Measurements from ENCODE around the gene CPNE6.

Gene CPNE6

DNA sequence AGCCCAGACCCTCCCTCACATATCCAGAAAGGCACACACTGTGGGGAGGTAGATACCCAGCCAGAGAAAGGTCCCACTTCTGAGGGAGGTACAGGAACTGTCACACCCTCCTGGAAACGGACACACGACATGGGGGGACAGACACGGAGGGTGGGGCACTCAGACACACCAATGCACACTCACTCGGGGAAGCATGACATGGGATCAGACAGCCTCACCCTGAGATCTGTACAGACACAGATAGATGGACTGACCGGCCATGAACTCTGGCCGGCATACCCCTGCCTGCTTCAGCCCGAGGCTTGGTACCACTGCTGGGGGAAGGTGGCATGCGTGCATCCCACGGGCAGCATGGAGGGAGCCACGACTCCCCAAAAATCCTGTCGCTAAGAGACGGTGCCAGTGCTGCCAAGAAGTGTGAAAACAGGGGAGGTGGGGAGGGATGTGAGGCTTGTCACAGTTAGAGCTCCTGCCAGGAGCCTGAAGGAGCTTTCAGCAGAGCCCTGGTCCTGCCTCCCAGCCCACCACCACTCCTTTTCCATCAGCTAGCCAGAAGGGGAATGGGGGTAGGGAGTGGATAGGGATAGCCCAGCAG is 571 bp downstream of the CPNE6 start:
- no peak for TF ChIP-seq CTCF (IDR thresholded peaks at IDR 0.05; ENCODE audit: unreplicated experiment in 3 of 3)
- Mint-ChIP-seq H3K9me3 (no peaks in the 10 kb centered on the region), H3K4me1 (no peaks in the 10 kb centered on the region), H3K36me3 (ENCODE audit: low read depth) (no peaks in the 10 kb centered on the region), H3K27ac (no peak overlapping the region), H3K4me3 (no peak overlapping the region), H3K27me3 (ENCODE audit: low read depth) (peaks cover 23% of the 10 kb centered on the region)

DNA sequence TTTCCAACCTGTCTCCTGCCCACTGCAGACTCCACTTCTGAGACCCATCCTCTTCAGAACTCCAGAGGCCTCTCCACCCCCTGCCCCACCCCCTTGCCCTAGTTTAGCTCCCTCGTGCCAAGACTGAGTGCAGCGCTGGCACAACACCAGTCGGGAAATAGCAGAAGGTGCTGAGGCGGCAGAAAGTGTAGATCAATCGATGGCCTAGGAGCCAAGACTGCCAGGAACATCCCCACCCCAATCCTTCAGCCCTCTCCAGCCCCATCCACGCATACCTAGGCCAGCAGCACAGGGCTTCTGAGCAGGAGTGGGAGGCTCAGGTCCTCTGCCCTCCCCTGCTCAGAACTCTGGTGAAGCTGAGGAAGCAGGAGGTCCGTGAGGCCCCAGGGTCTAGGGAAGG is 1.1 kb downstream of the CPNE6 start:
- Mint-ChIP-seq H3K4me1 (no peaks in the 10 kb centered on the region), H3K36me3 (ENCODE audit: low read depth) (no peaks in the 10 kb centered on the region), H3K4me3 (no peak overlapping the region), H3K27me3 (ENCODE audit: low read depth) (peaks cover 22% of the 10 kb centered on the region), H3K27ac (no peak overlapping the region), H3K9me3 (no peaks in the 10 kb centered on the region)
- no peak for TF ChIP-seq CTCF (IDR thresholded peaks at IDR 0.05; ENCODE audit: unreplicated experiment in 3 of 3)

DNA sequence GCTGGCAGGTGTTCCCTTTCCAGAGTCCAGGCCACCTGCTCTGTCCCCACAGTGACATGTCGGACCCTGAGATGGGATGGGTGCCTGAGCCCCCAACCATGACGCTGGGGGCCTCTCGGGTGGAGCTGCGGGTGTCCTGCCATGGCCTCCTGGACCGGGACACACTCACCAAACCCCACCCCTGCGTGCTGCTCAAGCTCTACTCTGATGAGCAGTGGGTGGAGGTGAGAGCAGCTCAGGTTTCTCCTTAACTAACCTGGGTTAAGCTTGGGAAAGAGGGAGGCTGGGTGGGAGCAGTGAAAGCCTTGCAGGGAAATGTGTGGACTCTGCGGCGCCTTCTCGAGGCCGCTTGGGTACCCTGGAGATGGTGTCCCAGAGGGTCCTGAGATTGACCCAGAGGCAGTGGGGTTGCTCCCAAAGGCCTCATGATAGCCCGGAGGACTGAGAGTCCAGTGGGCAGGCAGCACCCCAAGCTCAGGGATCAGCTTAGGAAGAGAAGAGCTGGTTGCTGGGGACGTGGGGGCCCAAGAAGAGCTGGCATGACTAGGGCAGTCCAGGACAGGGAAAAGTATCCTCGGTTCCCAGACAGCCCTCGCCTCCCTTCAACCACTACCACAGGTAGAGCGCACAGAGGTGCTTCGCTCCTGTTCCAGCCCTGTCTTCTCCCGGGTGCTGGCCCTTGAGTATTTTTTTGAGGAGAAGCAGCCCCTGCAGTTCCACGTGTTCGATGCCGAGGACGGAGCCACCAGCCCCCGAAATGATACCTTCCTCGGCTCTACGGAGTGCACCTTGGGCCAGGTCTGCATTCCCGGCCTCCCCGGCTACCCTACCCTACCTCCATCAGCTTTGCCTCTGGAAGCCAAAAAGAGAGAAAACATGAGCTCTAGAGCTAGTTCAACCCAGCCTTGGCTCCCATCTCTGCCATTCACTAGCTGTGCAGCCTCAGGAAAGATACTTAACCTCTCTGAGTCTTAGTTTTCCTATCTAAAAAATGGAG is 1.8 kb downstream of the CPNE6 start:
- no peaks in the 10 kb centered on the region for H3K36me3 Mint-ChIP-seq (ENCODE audit: low read depth)
- no peak overlapping the region for H3K27ac Mint-ChIP-seq
- H3K4me1 Mint-ChIP-seq: no peaks in the 10 kb centered on the region
- no peaks in the 10 kb centered on the region for H3K9me3 Mint-ChIP-seq
- peaks cover 18% of the 10 kb centered on the region for H3K27me3 Mint-ChIP-seq (ENCODE audit: low read depth)
- no peak for TF ChIP-seq CTCF (IDR thresholded peaks at IDR 0.05; ENCODE audit: unreplicated experiment in 3 of 3)
- no peak overlapping the region for H3K4me3 Mint-ChIP-seq

DNA sequence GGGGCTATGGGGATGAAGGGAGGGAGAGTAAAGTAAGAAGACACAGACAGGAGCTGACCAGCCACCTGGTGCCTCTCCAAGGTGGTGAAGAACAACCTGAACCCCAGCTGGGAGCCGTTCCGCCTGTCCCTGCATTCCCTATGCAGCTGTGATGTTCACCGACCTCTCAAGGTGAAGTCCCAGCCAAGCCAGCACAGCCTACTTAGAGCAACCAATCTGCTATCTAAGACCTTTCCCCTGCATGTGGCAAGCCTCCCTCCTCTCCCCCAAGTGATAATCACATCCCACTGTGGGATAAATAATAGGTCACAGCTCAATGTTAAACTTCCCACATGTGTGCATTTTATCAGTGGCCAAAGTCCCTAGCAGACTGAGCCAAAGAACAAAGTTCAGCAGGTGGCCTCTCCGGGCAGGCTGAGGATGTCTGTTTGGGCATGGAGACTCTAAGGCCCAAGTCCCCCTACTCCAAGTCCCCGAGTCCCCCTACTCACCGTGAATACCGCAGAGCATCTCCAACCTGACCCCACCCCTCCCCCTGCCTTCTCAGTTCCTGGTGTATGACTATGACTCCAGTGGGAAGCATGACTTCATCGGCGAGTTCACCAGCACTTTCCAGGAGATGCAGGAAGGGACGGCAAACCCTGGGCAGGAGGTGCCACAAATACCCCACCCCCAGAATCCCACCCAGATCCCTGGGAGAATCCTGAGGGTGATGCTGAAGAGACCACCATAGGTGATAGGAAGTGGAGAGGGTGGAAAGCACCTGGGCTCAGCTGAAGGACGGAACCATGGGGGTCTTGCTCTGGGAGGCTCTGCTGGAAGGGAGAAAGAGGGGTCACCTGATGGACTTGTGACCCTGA is 3.5 kb downstream of the CPNE6 start:
- Mint-ChIP-seq H3K9me3 (no peaks in the 10 kb centered on the region), H3K27me3 (ENCODE audit: low read depth) (peaks cover 16% of the 10 kb centered on the region), H3K36me3 (ENCODE audit: low read depth) (no peaks in the 10 kb centered on the region), H3K4me3 (no peak overlapping the region), H3K27ac (no peak overlapping the region), H3K4me1 (peaks cover 9% of the 10 kb centered on the region)
- no peak for TF ChIP-seq CTCF (IDR thresholded peaks at IDR 0.05; ENCODE audit: unreplicated experiment in 3 of 3)

DNA sequence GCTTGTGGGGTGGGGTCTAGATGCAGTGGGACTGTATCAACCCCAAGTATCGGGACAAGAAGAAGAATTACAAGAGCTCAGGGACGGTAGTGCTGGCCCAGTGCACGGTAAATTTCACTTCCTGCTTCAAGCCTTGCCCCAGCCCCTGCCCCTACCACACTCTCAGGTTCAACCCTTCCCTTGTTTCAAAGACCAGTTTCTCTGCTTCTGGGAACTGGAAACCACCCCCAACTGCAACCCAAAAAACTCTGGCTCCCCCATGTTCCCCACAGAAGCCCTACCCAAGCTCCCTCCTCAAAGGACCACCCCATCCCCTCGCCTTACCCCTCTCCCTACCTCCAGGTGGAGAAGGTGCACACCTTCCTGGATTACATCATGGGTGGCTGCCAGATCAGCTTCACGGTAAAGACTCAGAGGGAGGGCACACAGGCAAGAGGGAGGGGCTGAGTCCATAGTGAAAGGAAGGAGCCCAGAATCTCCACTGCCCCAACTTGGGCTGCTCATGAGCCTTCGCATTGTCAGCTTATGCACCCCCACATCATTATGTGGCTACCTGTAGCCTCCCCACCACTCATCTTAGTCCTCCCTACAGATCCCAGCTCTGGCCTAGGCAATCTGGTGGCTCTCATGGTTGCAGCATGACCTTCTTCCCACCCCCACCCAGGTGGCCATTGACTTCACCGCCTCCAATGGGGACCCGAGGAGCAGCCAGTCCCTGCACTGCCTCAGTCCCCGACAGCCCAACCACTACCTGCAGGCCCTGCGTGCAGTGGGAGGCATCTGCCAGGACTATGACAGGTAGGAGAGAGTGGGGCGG is 4.3 kb downstream of the CPNE6 start:
- H3K4me3 Mint-ChIP-seq: no peak overlapping the region
- H3K36me3 Mint-ChIP-seq (ENCODE audit: low read depth): no peaks in the 10 kb centered on the region
- H3K27me3 Mint-ChIP-seq (ENCODE audit: low read depth): peaks cover 25% of the 10 kb centered on the region
- no peak for TF ChIP-seq CTCF (IDR thresholded peaks at IDR 0.05; ENCODE audit: unreplicated experiment in 3 of 3)
- peaks cover 17% of the 10 kb centered on the region for H3K4me1 Mint-ChIP-seq
- no peak overlapping the region for H3K27ac Mint-ChIP-seq
- H3K9me3 Mint-ChIP-seq: no peaks in the 10 kb centered on the region

Measured in nephron (organoid).